Natural killer cell (primary cell): ENCODE data around the gene NUMBL. TPM values are rescaled to one million over a fixed set of nuclear protein-coding genes. Genes with fewer than 3 reads are reported as not detected.
"Not testable (repeated sequence)": the region's sequence is repeated elsewhere in the genome, so short reads cannot be mapped to it uniquely, and the experiment has no call there.

ENCODE experiments used
- ATAC-seq, 3 donors: fragments of 150-1000 bp in 2 of 3; fragments of 200-7000 bp in 1 of 3; cut with Tn5 transposase; 1 replicate in 1 of 3; 2 replicates in 2 of 3; pipeline ENCODE4 v1.10.0; 2021; ENCODE audit warnings: mild to moderate bottlenecking in 2 of 3, moderate library complexity in 2 of 3
- DNase-seq, 2 donors: peaks; one replicate each; pipeline versions ENCODE4 v3.0.0 to v3.0.0-alpha.2; 2013 to 2021; ENCODE audit warnings: mixed read lengths in 1 of 2
- H3K27ac ChIP-seq: one replicate; pipeline ENCODE4 v1.5.1; 2013; ENCODE audit warnings: mild to moderate bottlenecking, low read length
- H3K27me3 ChIP-seq: one replicate; pipeline ENCODE4 v1.6.1; 2013; ENCODE audit warnings: low read length; ENCODE audit not compliant: control insufficient read depth, insufficient read depth
- H3K36me3 ChIP-seq: one replicate; pipeline ENCODE4 v1.6.1; 2013; ENCODE audit warnings: low read length; ENCODE audit not compliant: control insufficient read depth, insufficient read depth
- H3K4me1 ChIP-seq: one replicate; pipeline ENCODE4 v1.6.1; 2013; ENCODE audit warnings: low read length; ENCODE audit not compliant: control insufficient read depth, insufficient read depth
- H3K4me3 ChIP-seq: one replicate; pipeline ENCODE4 v1.5.1; 2013; ENCODE audit warnings: low read length
- H3K9me3 ChIP-seq: one replicate; pipeline ENCODE4 v1.6.1; 2013; ENCODE audit warnings: low read length; ENCODE audit not compliant: control insufficient read depth, insufficient read depth
- H3K27ac Mint-ChIP-seq, 2 donors: one replicate each; pipeline ENCODE4 v1.8.0; 2022; ENCODE audit warnings: mild to moderate bottlenecking in 2 of 2, mixed read lengths in 2 of 2, moderate library complexity in 1 of 2
- H3K27me3 Mint-ChIP-seq, 2 donors: one replicate each; pipeline ENCODE4 v1.8.0; 2022; ENCODE audit warnings: low read depth in 2 of 2, mixed read lengths in 2 of 2
- H3K36me3 Mint-ChIP-seq: one replicate; pipeline ENCODE4 v1.8.0; 2022; ENCODE audit warnings: mixed read lengths
- H3K4me1 Mint-ChIP-seq, 2 donors: one replicate each; pipeline ENCODE4 v1.8.0; 2022; ENCODE audit warnings: mixed read lengths in 2 of 2
- H3K4me3 Mint-ChIP-seq: one replicate; pipeline ENCODE4 v1.8.0; 2022; ENCODE audit warnings: mild to moderate bottlenecking, moderate library complexity, mixed read lengths
- H3K9me3 Mint-ChIP-seq, 2 donors: one replicate each; pipeline ENCODE4 v1.8.0; 2022; ENCODE audit warnings: mixed read lengths in 2 of 2
- CTCF ChIP-seq: fragments of 200-600 bp; IDR thresholded peaks from one replicate; pipeline ENCODE4 v1.8.0; 2022; ENCODE audit warnings: antibody characterized with exemption
- WGBS: methylation state at CpG from one replicate; pipeline ENCODE4 v1.1.7; 2013; ENCODE audit warnings: missing lambda C conversion rate; ENCODE audit not compliant: insufficient coverage; 5-methylcytosine and 5-hydroxymethylcytosine counted together
- intact Hi-C: fragments of 100-400 bp; cut with micrococcal nuclease; formaldehyde crosslinking; loops from one replicate; pipeline ENCODE4 v1.14.2; 2022
- total RNA-seq, 4 donors: library from RNA; stranded (reverse); fragments of 120-200 nt in 1 of 4; gene quantifications; one replicate each; pipeline versions ENCODE4 v1.2.3 to v1.2.4, GENCODE V29; 2013 to 2022

The NUMBL gene
- total RNA-seq, 3 donors from 2014 or later (not counting 1 experiment from before 2014, with no cell fraction given), result 9.9 to 19.5 (median 10.2) TPM

GRCh38 chr19:40736661-40737060 is 46.2 kb upstream of the NUMBL start:
- H3K27ac Mint-ChIP-seq, result no peak overlapping the region
- 91% methylated on average over 6 of the region's 9 CpGs for WGBS
- Histone ChIP-seq H3K4me1 (no peaks in the 10 kb centered on the region), H3K9me3 (no peaks in the 10 kb centered on the region), H3K27me3 (no peaks in the 10 kb centered on the region), H3K4me3 (no peak overlapping the region), H3K27ac (no peak overlapping the region), H3K36me3 (peaks cover 40% of the 10 kb centered on the region)
- no peaks in the 10 kb centered on the region for H3K4me1 Mint-ChIP-seq
- intact Hi-C loops, result no loop called here
- TF ChIP-seq CTCF, result no peak
- no peak overlapping the region for H3K4me3 Mint-ChIP-seq
- no peak for ATAC-seq
- H3K27me3 Mint-ChIP-seq, result no peaks in the 10 kb centered on the region
- H3K9me3 Mint-ChIP-seq, result no peaks in the 10 kb centered on the region
- no peak for DNase-seq
- H3K36me3 Mint-ChIP-seq, result peaks cover 7% of the 10 kb centered on the region

- Mint-ChIP-seq H3K4me1 (no peaks in the 10 kb centered on the region), H3K36me3 (peaks cover 7% of the 10 kb centered on the region), H3K4me3 (no peak overlapping the region), H3K27ac (no peak overlapping the region), H3K27me3 (no peaks in the 10 kb centered on the region), H3K9me3 (no peaks in the 10 kb centered on the region)
- ATAC-seq (no peak), DNase-seq (no peak)
- WGBS, result 95% methylated on average over 11 of the region's 11 CpGs
- Histone ChIP-seq H3K36me3 (peaks cover 53% of the 10 kb centered on the region), H3K4me1 (no peaks in the 10 kb centered on the region), H3K9me3 (no peaks in the 10 kb centered on the region), H3K27ac (no peak overlapping the region), H3K4me3 (no peak overlapping the region), H3K27me3 (no peaks in the 10 kb centered on the region)
- no peak for TF ChIP-seq CTCF
- intact Hi-C loops, result no loop called here
Measured at GRCh38 chr19:40735013-40735771, 44.7 kb upstream of the NUMBL start.

- no peak for ATAC-seq
- H3K27me3 Mint-ChIP-seq, result no peaks in the 10 kb centered on the region
- DNase-seq, result no peak
- H3K27ac Mint-ChIP-seq, result no peak overlapping the region
- no peak overlapping the region for H3K4me3 Mint-ChIP-seq
- peaks cover 7% of the 10 kb centered on the region for H3K36me3 Mint-ChIP-seq
- intact Hi-C loops, result no loop called here
- 95% methylated on average over 13 of the region's 13 CpGs for WGBS
- Histone ChIP-seq H3K4me1 (no peaks in the 10 kb centered on the region), H3K36me3 (peaks cover 55% of the 10 kb centered on the region), H3K9me3 (no peaks in the 10 kb centered on the region), H3K27ac (no peak overlapping the region), H3K27me3 (no peaks in the 10 kb centered on the region), H3K4me3 (no peak overlapping the region)
- no peaks in the 10 kb centered on the region for H3K9me3 Mint-ChIP-seq
- TF ChIP-seq CTCF, result no peak
- no peaks in the 10 kb centered on the region for H3K4me1 Mint-ChIP-seq
Measured at GRCh38 chr19:40733149-40733548, 42.7 kb upstream of the NUMBL start.

GRCh38 chr19:40732304-40732703 is 41.9 kb upstream of the NUMBL start:
- DNase-seq, H3K9me3 ChIP-seq, H3K4me3 Mint-ChIP-seq, H3K36me3 Mint-ChIP-seq, H3K9me3 Mint-ChIP-seq, H3K4me1 Mint-ChIP-seq, intact Hi-C loops, H3K27me3 ChIP-seq, H3K4me1 ChIP-seq, H3K27ac Mint-ChIP-seq, H3K27me3 Mint-ChIP-seq, ATAC-seq, H3K27ac ChIP-seq, H3K4me3 ChIP-seq: not testable (repeated sequence)
- WGBS, result 97% methylated on average over 16 of the region's 16 CpGs
- peaks cover 54% of the 10 kb centered on the region for H3K36me3 ChIP-seq

GRCh38 chr19:40730065-40730464 is 39.6 kb upstream of the NUMBL start:
- H3K36me3 ChIP-seq, result peaks cover 52% of the 10 kb centered on the region
- H3K27ac ChIP-seq, H3K9me3 Mint-ChIP-seq, intact Hi-C loops, H3K4me3 Mint-ChIP-seq, H3K27ac Mint-ChIP-seq, H3K4me3 ChIP-seq, H3K36me3 Mint-ChIP-seq, ATAC-seq, DNase-seq, H3K9me3 ChIP-seq, H3K27me3 ChIP-seq, H3K27me3 Mint-ChIP-seq, H3K4me1 Mint-ChIP-seq, H3K4me1 ChIP-seq: not testable (repeated sequence)
- 95% methylated on average over 5 of the region's 5 CpGs for WGBS
